ENCODE data around the gene GGA2.

GRCh38 chr16:23452221-23452571 lies 58.1 kb downstream of the GGA2 start:
- TF ChIP-seq CTCF (conservative IDR thresholded peaks at IDR 0.05) (no peak), EZH2 (IDR thresholded peaks at IDR 0.05; ENCODE audit: low read depth) (no peak)
